IMR-90 (cell line): Measurements from ENCODE around the gene LDLRAD4.

Source experiments
- FOS ChIP-seq: fragments of 150-350 bp; IDR thresholded peaks from 2 replicates; pipeline ENCODE4 v1.6.1; 2016; ENCODE audit warnings: low read depth, low read length
- RFX5 ChIP-seq: IDR thresholded peaks from 2 replicates; pipeline ENCODE4 v1.8.0; 2012; ENCODE audit warnings: low read depth, mild to moderate bottlenecking, low read length, moderate library complexity

DNA sequence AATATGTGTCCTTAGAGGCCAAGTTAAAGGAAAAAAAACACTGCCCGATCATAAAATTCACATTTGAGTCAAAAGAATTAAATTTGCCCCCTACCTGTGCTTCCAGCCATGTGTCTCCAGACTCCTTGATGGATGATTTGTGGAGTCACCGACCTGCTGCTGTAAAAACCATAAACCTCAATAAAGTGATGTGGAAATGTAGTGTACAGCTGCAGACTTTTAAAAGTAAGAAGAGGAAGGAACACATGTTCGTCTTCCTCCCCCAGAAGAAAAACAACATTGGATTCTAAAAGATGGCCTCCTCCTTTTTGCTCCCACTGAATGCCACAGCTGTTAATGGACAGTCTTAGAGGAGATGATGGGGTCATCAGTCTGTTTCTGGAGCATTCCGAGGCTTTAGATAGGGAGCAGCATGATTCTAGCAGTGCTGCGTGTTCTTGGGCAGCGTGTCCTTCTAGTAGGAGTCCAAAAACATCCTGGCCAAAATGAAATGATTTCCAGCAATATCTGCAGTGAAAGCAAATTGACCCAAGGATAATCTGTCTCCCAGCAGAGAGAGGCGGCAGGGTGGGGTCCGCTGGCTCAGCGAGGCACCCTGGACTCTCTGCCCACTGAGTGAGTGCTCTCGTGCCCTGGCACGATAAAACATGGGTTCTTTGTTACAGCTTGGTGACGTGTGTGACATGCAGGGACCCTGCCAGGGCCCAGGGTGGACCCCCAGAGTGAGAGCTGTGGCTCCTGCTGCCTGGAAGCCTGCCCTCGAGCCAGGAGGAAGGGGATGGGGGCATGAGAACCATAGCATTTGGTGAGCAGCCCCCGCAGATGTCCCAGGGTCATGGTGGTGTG is 311.7 kb downstream of the LDLRAD4 start:
- TF ChIP-seq RFX5 (no peak), FOS (no peak)
